ENCODE data around the gene ISOC2.
"Not testable (repeated sequence)": the region's sequence is repeated elsewhere in the genome, so short reads cannot be mapped to it uniquely, and the experiment has no call there.

Gene ISOC2

DNA sequence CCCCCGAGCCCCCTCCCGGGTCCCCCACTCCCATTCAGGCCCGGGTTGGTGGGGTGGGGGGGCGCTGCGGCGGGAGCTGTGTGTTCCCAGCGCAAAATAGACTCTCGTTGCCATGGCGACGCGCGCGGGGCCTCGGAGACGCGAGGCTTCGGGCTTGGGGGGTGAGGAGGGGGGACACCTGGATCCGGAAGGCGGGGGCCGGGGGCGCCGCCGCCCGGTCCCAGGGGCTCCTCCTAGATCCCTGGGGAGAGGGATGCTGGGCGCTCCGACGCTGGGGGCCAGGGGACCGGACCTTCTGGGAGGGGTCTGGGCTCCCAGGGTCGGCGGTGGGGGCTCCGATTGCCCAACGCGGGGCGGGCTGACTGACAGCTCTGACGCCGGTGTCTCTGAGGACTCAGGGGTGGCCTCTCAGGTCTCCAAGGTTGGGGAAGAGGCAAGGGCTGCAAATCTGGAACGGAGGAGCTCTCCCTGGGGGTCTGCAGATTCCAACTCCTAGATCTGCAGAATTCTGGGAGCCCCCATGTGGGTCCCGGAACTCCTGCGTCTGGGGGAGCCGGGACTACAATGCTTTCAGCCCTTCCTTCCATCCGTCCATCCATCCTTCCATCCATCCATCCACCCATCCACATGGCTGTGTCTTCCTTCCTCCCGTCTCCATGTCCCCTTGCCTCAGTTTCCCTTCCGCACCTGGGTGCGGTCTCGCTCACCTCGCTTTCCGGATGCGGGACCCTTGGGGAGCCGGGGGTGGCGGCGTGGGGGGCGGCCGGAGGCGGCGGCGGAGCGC is 9.3 kb downstream of the ISOC2 start:
- H3K4me3 ChIP-seq (replicated peaks; ENCODE audit: insufficient read depth, low read length): no peak overlapping the region
- H3K27ac ChIP-seq (replicated peaks): no peak overlapping the region
- DNase-seq (ENCODE audit: low read depth in 1 of 2, low spot score in 1 of 2): no peak
- peaks cover 9% of the 10 kb centered on the region for H3K27me3 ChIP-seq (ENCODE audit: insufficient read depth, poor library complexity, severe bottlenecking)
- TF ChIP-seq, protein P1, sequence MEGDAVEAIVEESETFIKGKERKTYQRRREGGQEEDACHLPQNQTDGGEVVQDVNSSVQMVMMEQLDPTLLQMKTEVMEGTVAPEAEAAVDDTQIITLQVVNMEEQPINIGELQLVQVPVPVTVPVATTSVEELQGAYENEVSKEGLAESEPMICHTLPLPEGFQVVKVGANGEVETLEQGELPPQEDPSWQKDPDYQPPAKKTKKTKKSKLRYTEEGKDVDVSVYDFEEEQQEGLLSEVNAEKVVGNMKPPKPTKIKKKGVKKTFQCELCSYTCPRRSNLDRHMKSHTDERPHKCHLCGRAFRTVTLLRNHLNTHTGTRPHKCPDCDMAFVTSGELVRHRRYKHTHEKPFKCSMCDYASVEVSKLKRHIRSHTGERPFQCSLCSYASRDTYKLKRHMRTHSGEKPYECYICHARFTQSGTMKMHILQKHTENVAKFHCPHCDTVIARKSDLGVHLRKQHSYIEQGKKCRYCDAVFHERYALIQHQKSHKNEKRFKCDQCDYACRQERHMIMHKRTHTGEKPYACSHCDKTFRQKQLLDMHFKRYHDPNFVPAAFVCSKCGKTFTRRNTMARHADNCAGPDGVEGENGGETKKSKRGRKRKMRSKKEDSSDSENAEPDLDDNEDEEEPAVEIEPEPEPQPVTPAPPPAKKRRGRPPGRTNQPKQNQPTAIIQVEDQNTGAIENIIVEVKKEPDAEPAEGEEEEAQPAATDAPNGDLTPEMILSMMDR (IDR thresholded peaks at IDR 0.05; ENCODE audit: insufficient read depth, low read length): no peak
- TF ChIP-seq GABPA (IDR thresholded peaks at IDR 0.05; ENCODE audit: low read depth): no peak
- 0 out of 2 replicates have a peak, but pooled peaks have one; percentile 12 for TF ChIP-seq POLR2AphosphoS5 (IDR thresholded peaks at IDR 0.05; ENCODE audit: low read depth)

DNA sequence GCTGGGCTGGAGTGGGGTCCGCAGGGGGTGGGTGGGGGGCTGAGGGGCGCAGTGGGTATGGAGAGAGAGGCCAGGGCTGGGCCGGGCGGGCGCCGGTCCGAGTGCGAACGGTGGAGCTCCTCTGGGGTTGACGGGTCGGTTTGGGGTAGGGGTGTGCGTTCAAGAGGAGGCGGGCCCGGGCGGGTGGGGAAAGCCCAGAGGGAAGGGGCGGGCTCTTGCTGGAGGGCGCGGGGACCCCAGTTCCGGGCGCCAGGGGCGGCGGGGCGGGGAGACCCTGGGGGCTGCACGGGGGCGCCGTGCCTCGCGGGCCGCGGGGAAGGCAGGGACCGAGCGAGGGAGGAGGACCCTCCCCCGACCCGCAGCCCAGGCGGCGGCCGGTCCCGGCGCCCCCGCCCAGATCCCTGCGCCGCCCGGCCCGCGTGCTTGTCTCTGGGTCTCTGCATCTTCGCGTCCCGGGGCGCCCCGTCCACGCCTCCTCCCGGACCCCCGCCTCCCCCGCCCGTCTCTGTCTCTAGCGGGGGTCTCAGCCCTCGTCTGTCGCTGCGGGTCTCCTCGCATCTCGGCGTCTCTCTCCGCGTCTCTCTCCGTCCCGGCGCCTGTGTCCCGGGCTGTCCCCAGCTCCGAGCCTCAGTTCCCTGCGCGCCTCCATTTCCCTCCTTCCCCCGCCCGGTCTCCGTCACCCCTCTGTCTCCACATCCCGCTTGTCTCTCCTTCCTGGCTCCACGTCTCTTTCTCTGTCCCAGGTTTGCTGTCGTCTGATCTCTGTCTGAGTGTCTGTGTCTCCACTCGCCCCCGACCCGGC is 10.1 kb downstream of the ISOC2 start:
- TF ChIP-seq, protein P2, sequence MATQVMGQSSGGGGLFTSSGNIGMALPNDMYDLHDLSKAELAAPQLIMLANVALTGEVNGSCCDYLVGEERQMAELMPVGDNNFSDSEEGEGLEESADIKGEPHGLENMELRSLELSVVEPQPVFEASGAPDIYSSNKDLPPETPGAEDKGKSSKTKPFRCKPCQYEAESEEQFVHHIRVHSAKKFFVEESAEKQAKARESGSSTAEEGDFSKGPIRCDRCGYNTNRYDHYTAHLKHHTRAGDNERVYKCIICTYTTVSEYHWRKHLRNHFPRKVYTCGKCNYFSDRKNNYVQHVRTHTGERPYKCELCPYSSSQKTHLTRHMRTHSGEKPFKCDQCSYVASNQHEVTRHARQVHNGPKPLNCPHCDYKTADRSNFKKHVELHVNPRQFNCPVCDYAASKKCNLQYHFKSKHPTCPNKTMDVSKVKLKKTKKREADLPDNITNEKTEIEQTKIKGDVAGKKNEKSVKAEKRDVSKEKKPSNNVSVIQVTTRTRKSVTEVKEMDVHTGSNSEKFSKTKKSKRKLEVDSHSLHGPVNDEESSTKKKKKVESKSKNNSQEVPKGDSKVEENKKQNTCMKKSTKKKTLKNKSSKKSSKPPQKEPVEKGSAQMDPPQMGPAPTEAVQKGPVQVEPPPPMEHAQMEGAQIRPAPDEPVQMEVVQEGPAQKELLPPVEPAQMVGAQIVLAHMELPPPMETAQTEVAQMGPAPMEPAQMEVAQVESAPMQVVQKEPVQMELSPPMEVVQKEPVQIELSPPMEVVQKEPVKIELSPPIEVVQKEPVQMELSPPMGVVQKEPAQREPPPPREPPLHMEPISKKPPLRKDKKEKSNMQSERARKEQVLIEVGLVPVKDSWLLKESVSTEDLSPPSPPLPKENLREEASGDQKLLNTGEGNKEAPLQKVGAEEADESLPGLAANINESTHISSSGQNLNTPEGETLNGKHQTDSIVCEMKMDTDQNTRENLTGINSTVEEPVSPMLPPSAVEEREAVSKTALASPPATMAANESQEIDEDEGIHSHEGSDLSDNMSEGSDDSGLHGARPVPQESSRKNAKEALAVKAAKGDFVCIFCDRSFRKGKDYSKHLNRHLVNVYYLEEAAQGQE (IDR thresholded peaks at IDR 0.05; ENCODE audit: insufficient replicate concordance, low read depth): no peak
- TF ChIP-seq, protein P1 (IDR thresholded peaks at IDR 0.05; ENCODE audit: insufficient read depth, low read length): no peak
- TF ChIP-seq SPI1 (IDR thresholded peaks at IDR 0.05; ENCODE audit: borderline replicate concordance, low read depth) (no peak), POLR2AphosphoS5 (IDR thresholded peaks at IDR 0.05; ENCODE audit: low read depth) (no peak), GABPA (IDR thresholded peaks at IDR 0.05; ENCODE audit: low read depth) (no peak)
- DNase-seq (ENCODE audit: low read depth in 1 of 2, low spot score in 1 of 2): no peak
- no peak overlapping the region for H3K27ac ChIP-seq (replicated peaks)
- H3K4me3 ChIP-seq (replicated peaks; ENCODE audit: insufficient read depth, low read length): no peak overlapping the region
- H3K27me3 ChIP-seq (ENCODE audit: insufficient read depth, poor library complexity, severe bottlenecking): peaks cover 9% of the 10 kb centered on the region

DNA sequence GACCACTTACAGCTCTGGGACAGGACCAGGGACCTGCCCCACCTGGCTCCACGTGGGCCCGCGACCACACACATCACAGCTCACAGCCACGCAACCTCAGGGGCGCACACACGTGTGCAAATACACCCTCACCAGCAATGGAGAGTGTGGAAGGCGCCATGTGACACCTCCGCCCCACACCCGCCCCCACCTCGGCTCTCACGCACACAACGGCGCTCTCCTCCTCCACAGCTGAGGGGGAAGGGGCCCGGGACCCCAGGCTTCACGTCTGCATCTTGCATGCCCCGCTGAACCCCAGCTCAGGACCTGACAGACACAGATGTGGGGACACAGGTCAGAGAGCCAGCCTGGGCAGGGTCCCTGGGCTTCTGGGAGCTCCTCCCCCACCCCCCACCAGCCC is 12.0 kb downstream of the ISOC2 start:
- peaks cover 14% of the 10 kb centered on the region for H3K27me3 ChIP-seq (ENCODE audit: insufficient read depth, poor library complexity, severe bottlenecking)
- TF ChIP-seq GABPA (IDR thresholded peaks at IDR 0.05; ENCODE audit: low read depth): no peak
- TF ChIP-seq, protein P1 (IDR thresholded peaks at IDR 0.05; ENCODE audit: insufficient read depth, low read length): no peak
- no peak for TF ChIP-seq SPI1 (IDR thresholded peaks at IDR 0.05; ENCODE audit: borderline replicate concordance, low read depth)
- TF ChIP-seq POLR2AphosphoS5 (IDR thresholded peaks at IDR 0.05; ENCODE audit: low read depth): no peak
- TF ChIP-seq, protein P2 (IDR thresholded peaks at IDR 0.05; ENCODE audit: insufficient replicate concordance, low read depth): no peak
- no peak overlapping the region for H3K4me3 ChIP-seq (replicated peaks; ENCODE audit: insufficient read depth, low read length)
- DNase-seq (ENCODE audit: low read depth in 1 of 2, low spot score in 1 of 2): no peak
- no peak overlapping the region for H3K27ac ChIP-seq (replicated peaks)

DNA sequence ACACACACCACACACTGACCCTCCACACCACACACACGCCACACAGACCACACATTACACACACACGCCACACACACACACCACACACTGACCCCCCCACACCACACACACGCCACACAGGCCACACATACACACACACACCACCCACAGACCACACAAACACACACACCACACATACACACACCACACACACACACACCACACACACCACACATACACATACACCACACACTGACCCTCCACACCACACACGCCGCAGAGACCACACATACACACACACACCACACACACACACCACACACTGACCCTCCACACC is 13.3 kb downstream of the ISOC2 start:
- DNase-seq (ENCODE audit: low read depth in 1 of 2, low spot score in 1 of 2): not testable (repeated sequence)

More for the DNA sequence above, 13.3 kb downstream of the ISOC2 start:
- H3K27me3 ChIP-seq (ENCODE audit: insufficient read depth, poor library complexity, severe bottlenecking): peaks cover 24% of the 10 kb centered on the region
- not testable (repeated sequence) for H3K4me3 ChIP-seq (replicated peaks; ENCODE audit: insufficient read depth, low read length); H3K27ac ChIP-seq (replicated peaks)
